ENCODE measurements around the gene PLPPR1.

The PLPPR1 gene

GRCh38 chr9:101028346-101029314 lies at the start of gene PLPPR1:
Gene PLPPR1, plus strand, starts transcription at chr9:101028727.
- H3K4me1 ChIP-seq (ENCODE audit: control insufficient read depth, low read depth, low read length): peaks cover 16% of the 10 kb centered on the region
- no peaks in the 10 kb centered on the region for H3K9me3 ChIP-seq (ENCODE audit: control insufficient read depth, low read depth, low read length)
- no peaks in the 10 kb centered on the region for H3K36me3 ChIP-seq (ENCODE audit: control insufficient read depth, low read depth, low read length)
- H3K9ac ChIP-seq (ENCODE audit: low read length): peak within 1 kb of the TSS; percentile 40
- H3K4me3 ChIP-seq (ENCODE audit: low read length): peak within 1 kb of the TSS; percentile 79
- H3K27me3 ChIP-seq (ENCODE audit: control insufficient read depth, insufficient read depth, low read length): peaks cover 53% of the 10 kb centered on the region
- H3K27ac ChIP-seq (ENCODE audit: low read length): no peak within 1 kb of the TSS

GRCh38 chr9:100989731-100990130 lies 38.8 kb upstream of the PLPPR1 start:
- no peaks in the 10 kb centered on the region for H3K27me3 ChIP-seq (ENCODE audit: control insufficient read depth, insufficient read depth, low read length)
- no peak overlapping the region for H3K4me3 ChIP-seq (ENCODE audit: low read length)
- no peak overlapping the region for H3K27ac ChIP-seq (ENCODE audit: low read length)
- H3K9me3 ChIP-seq (ENCODE audit: control insufficient read depth, low read depth, low read length): no peaks in the 10 kb centered on the region
- no peaks in the 10 kb centered on the region for H3K36me3 ChIP-seq (ENCODE audit: control insufficient read depth, low read depth, low read length)
- no peak overlapping the region for H3K9ac ChIP-seq (ENCODE audit: low read length)
- H3K4me1 ChIP-seq (ENCODE audit: control insufficient read depth, low read depth, low read length): peaks cover 7% of the 10 kb centered on the region

GRCh38 chr9:100990605-100991381 lies 37.7 kb upstream of the PLPPR1 start:
- Histone ChIP-seq H3K27ac (ENCODE audit: low read length) (no peak overlapping the region), H3K9me3 (ENCODE audit: control insufficient read depth, low read depth, low read length) (no peaks in the 10 kb centered on the region), H3K4me3 (ENCODE audit: low read length) (no peak overlapping the region), H3K9ac (ENCODE audit: low read length) (no peak overlapping the region), H3K27me3 (ENCODE audit: control insufficient read depth, insufficient read depth, low read length) (no peaks in the 10 kb centered on the region), H3K36me3 (ENCODE audit: control insufficient read depth, low read depth, low read length) (no peaks in the 10 kb centered on the region), H3K4me1 (ENCODE audit: control insufficient read depth, low read depth, low read length) (peaks cover 7% of the 10 kb centered on the region)

- no peak overlapping the region for H3K27ac ChIP-seq (ENCODE audit: low read length)
- H3K36me3 ChIP-seq (ENCODE audit: control insufficient read depth, low read depth, low read length): no peaks in the 10 kb centered on the region
- no peak overlapping the region for H3K4me3 ChIP-seq (ENCODE audit: low read length)
- H3K9ac ChIP-seq (ENCODE audit: low read length): no peak overlapping the region
- peaks cover 7% of the 10 kb centered on the region for H3K4me1 ChIP-seq (ENCODE audit: control insufficient read depth, low read depth, low read length)
- H3K27me3 ChIP-seq (ENCODE audit: control insufficient read depth, insufficient read depth, low read length): no peaks in the 10 kb centered on the region
- no peaks in the 10 kb centered on the region for H3K9me3 ChIP-seq (ENCODE audit: control insufficient read depth, low read depth, low read length)
These were observed 35.9 kb upstream of the PLPPR1 start for GRCh38 chr9:100992632-100993031.

GRCh38 chr9:100999906-101000544 lies 28.5 kb upstream of the PLPPR1 start:
- H3K9ac ChIP-seq (ENCODE audit: low read length): no peak overlapping the region
- H3K4me3 ChIP-seq (ENCODE audit: low read length): no peak overlapping the region
- no peaks in the 10 kb centered on the region for H3K27me3 ChIP-seq (ENCODE audit: control insufficient read depth, insufficient read depth, low read length)
- H3K9me3 ChIP-seq (ENCODE audit: control insufficient read depth, low read depth, low read length): no peaks in the 10 kb centered on the region
- H3K4me1 ChIP-seq (ENCODE audit: control insufficient read depth, low read depth, low read length): no peaks in the 10 kb centered on the region
- H3K36me3 ChIP-seq (ENCODE audit: control insufficient read depth, low read depth, low read length): no peaks in the 10 kb centered on the region
- no peak overlapping the region for H3K27ac ChIP-seq (ENCODE audit: low read length)

- no peak overlapping the region for H3K4me3 ChIP-seq (ENCODE audit: low read length)
- peaks cover 7% of the 10 kb centered on the region for H3K9me3 ChIP-seq (ENCODE audit: control insufficient read depth, low read depth, low read length)
- no peak overlapping the region for H3K9ac ChIP-seq (ENCODE audit: low read length)
- no peaks in the 10 kb centered on the region for H3K36me3 ChIP-seq (ENCODE audit: control insufficient read depth, low read depth, low read length)
- no peaks in the 10 kb centered on the region for H3K27me3 ChIP-seq (ENCODE audit: control insufficient read depth, insufficient read depth, low read length)
- no peak overlapping the region for H3K27ac ChIP-seq (ENCODE audit: low read length)
- H3K4me1 ChIP-seq (ENCODE audit: control insufficient read depth, low read depth, low read length): no peaks in the 10 kb centered on the region
These were observed 23.3 kb upstream of the PLPPR1 start for GRCh38 chr9:101005246-101005645.

GRCh38 chr9:101014566-101014965 lies 14.0 kb upstream of the PLPPR1 start:
- Histone ChIP-seq H3K4me1 (ENCODE audit: control insufficient read depth, low read depth, low read length) (no peaks in the 10 kb centered on the region), H3K4me3 (ENCODE audit: low read length) (no peak overlapping the region), H3K9ac (ENCODE audit: low read length) (no peak overlapping the region), H3K27ac (ENCODE audit: low read length) (no peak overlapping the region), H3K9me3 (ENCODE audit: control insufficient read depth, low read depth, low read length) (no peaks in the 10 kb centered on the region), H3K36me3 (ENCODE audit: control insufficient read depth, low read depth, low read length) (no peaks in the 10 kb centered on the region), H3K27me3 (ENCODE audit: control insufficient read depth, insufficient read depth, low read length) (no peaks in the 10 kb centered on the region)

- Histone ChIP-seq H3K9ac (ENCODE audit: low read length) (no peak overlapping the region), H3K4me1 (ENCODE audit: control insufficient read depth, low read depth, low read length) (no peaks in the 10 kb centered on the region), H3K36me3 (ENCODE audit: control insufficient read depth, low read depth, low read length) (no peaks in the 10 kb centered on the region), H3K4me3 (ENCODE audit: low read length) (no peak overlapping the region), H3K9me3 (ENCODE audit: control insufficient read depth, low read depth, low read length) (no peaks in the 10 kb centered on the region), H3K27ac (ENCODE audit: low read length) (no peak overlapping the region), H3K27me3 (ENCODE audit: control insufficient read depth, insufficient read depth, low read length) (no peaks in the 10 kb centered on the region)
These were observed 10.1 kb upstream of the PLPPR1 start for GRCh38 chr9:101018467-101018866.

GRCh38 chr9:101022704-101023103 lies 5.8 kb upstream of the PLPPR1 start:
- Histone ChIP-seq H3K27ac (ENCODE audit: low read length) (no peak overlapping the region), H3K9me3 (ENCODE audit: control insufficient read depth, low read depth, low read length) (no peaks in the 10 kb centered on the region), H3K4me3 (ENCODE audit: low read length) (no peak overlapping the region), H3K4me1 (ENCODE audit: control insufficient read depth, low read depth, low read length) (peaks cover 7% of the 10 kb centered on the region), H3K27me3 (ENCODE audit: control insufficient read depth, insufficient read depth, low read length) (peaks cover 13% of the 10 kb centered on the region), H3K9ac (ENCODE audit: low read length) (no peak overlapping the region), H3K36me3 (ENCODE audit: control insufficient read depth, low read depth, low read length) (no peaks in the 10 kb centered on the region)

- peaks cover 43% of the 10 kb centered on the region for H3K27me3 ChIP-seq (ENCODE audit: control insufficient read depth, insufficient read depth, low read length)
- H3K4me1 ChIP-seq (ENCODE audit: control insufficient read depth, low read depth, low read length): peaks cover 16% of the 10 kb centered on the region
- H3K9ac ChIP-seq (ENCODE audit: low read length): no peak overlapping the region
- no peak overlapping the region for H3K4me3 ChIP-seq (ENCODE audit: low read length)
- H3K36me3 ChIP-seq (ENCODE audit: control insufficient read depth, low read depth, low read length): no peaks in the 10 kb centered on the region
- H3K9me3 ChIP-seq (ENCODE audit: control insufficient read depth, low read depth, low read length): no peaks in the 10 kb centered on the region
- no peak overlapping the region for H3K27ac ChIP-seq (ENCODE audit: low read length)
These were observed 2.6 kb upstream of the PLPPR1 start for GRCh38 chr9:101025940-101026339.

- H3K27me3 ChIP-seq (ENCODE audit: control insufficient read depth, insufficient read depth, low read length): peaks cover 52% of the 10 kb centered on the region
- H3K4me3 ChIP-seq (ENCODE audit: low read length): no peak overlapping the region
These were observed 1.7 kb upstream of the PLPPR1 start for GRCh38 chr9:101026824-101027223.

More at GRCh38 chr9:101026824-101027223, 1.7 kb upstream of the PLPPR1 start:
- H3K4me1 ChIP-seq (ENCODE audit: control insufficient read depth, low read depth, low read length): peaks cover 16% of the 10 kb centered on the region
- H3K9ac ChIP-seq (ENCODE audit: low read length): no peak overlapping the region
- no peaks in the 10 kb centered on the region for H3K36me3 ChIP-seq (ENCODE audit: control insufficient read depth, low read depth, low read length)
- no peak overlapping the region for H3K27ac ChIP-seq (ENCODE audit: low read length)
- H3K9me3 ChIP-seq (ENCODE audit: control insufficient read depth, low read depth, low read length): no peaks in the 10 kb centered on the region
